ENCODE measurements around the gene MT1B. TPM values are rescaled to one million over a fixed set of nuclear protein-coding genes. Genes with fewer than 3 reads are reported as not detected.

The MT1B gene
- total and polyA plus RNA-seq, 9 of the 15 experiments (the other 6 are each of a cell fraction or from before 2014, with no cell fraction given) = not detected

DNA sequence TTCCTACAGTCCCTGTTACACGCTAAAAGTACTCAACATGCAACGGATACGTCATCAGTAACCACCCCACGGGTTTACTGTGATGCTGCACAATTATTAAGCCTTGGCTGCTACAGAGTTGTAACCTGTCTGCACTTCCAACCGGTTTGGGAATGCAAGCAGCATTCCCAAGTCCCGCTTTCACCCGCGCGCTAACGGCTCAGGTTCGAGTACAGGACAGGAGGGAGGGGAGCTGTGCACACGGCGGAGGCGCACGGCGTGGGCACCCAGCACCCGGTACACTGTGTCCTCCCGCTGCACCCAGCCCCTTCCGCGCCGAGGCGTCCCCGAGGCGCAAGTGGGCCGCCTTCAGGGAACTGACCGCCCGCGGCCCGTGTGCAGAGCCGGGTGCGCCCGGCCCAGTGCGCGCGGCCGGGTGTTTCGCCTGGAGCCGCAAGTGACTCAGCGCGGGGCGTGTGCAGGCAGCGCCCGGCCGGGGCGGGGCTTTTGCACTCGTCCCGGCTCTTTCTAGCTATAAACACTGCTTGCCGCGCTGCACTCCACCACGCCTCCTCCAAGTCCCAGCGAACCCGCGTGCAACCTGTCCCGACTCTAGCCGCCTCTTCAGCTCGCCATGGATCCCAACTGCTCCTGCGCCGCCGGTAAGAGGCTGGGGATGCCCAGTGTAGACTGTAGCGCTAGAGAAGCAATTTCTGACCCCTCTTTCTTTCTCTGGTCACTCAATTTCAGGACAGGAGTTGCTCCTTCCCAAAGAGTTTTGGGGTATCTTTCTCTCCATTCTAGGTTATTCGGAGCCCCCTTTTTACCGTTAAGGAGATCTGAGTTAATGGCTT is 43.4 kb upstream of the MT1B start, which contains the start of gene MT2A (continued):
- TF ChIP-seq NR4A1 (CRISPR knock-in tag; IDR thresholded peaks at IDR 0.05) = no peak
- no peak for TF ChIP-seq NR4A1 (tag; IDR thresholded peaks at IDR 0.05)
- TF ChIP-seq NCOA4 (IDR thresholded peaks at IDR 0.05; ENCODE audit: partially characterized antibody) = no peak
- TF ChIP-seq MIER1 (IDR thresholded peaks at IDR 0.05; ENCODE audit: low read depth) = no peak
- 0 out of 2 replicates have a peak, but pooled peaks have one; percentile 34 for TF ChIP-seq NFIC (IDR thresholded peaks at IDR 0.05)
- no peak for TF ChIP-seq NR1H2 (CRISPR knock-in tag; IDR thresholded peaks at IDR 0.05)
- TF ChIP-seq MCM3 (IDR thresholded peaks at IDR 0.05) = no peak
- peak; percentile 66 for TF ChIP-seq ZFP36 (IDR thresholded peaks at IDR 0.05; ENCODE audit: low read depth, low read length, partially characterized antibody)
- 0 out of 2 replicates have a peak, but pooled peaks have one; percentile 23 for TF ChIP-seq MEF2D (tag; conservative IDR thresholded peaks at IDR 0.05; ENCODE audit: low read depth)
- peak; percentile 39 for TF ChIP-seq PHF20 (IDR thresholded peaks at IDR 0.05; ENCODE audit: partially characterized antibody)
- no peak for TF ChIP-seq TEAD2 (tag; IDR thresholded peaks at IDR 0.05)
- TF ChIP-seq MYC (IDR thresholded peaks at IDR 0.05; ENCODE audit: low read depth, low read length) = peak; percentile 84
- no peak for TF ChIP-seq MYC (CRISPR knock-in tag; IDR thresholded peaks at IDR 0.05; ENCODE audit: borderline replicate concordance, low read depth)
- TF ChIP-seq, protein P1, sequence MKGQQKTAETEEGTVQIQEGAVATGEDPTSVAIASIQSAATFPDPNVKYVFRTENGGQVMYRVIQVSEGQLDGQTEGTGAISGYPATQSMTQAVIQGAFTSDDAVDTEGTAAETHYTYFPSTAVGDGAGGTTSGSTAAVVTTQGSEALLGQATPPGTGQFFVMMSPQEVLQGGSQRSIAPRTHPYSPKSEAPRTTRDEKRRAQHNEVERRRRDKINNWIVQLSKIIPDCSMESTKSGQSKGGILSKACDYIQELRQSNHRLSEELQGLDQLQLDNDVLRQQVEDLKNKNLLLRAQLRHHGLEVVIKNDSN (CRISPR knock-in tag; IDR thresholded peaks at IDR 0.05) = no peak
- TF ChIP-seq RBM17 (IDR thresholded peaks at IDR 0.05; ENCODE audit: borderline replicate concordance, low read depth, low read length) = no peak
- TF ChIP-seq, protein P2, sequence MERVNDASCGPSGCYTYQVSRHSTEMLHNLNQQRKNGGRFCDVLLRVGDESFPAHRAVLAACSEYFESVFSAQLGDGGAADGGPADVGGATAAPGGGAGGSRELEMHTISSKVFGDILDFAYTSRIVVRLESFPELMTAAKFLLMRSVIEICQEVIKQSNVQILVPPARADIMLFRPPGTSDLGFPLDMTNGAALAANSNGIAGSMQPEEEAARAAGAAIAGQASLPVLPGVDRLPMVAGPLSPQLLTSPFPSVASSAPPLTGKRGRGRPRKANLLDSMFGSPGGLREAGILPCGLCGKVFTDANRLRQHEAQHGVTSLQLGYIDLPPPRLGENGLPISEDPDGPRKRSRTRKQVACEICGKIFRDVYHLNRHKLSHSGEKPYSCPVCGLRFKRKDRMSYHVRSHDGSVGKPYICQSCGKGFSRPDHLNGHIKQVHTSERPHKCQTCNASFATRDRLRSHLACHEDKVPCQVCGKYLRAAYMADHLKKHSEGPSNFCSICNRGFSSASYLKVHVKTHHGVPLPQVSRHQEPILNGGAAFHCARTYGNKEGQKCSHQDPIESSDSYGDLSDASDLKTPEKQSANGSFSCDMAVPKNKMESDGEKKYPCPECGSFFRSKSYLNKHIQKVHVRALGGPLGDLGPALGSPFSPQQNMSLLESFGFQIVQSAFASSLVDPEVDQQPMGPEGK (CRISPR knock-in tag; IDR thresholded peaks at IDR 0.05; ENCODE audit: borderline replicate concordance) = no peak
- TF ChIP-seq MAZ (CRISPR knock-in tag; conservative IDR thresholded peaks at IDR 0.05 in 1 of 2, IDR thresholded peaks at IDR 0.05 in 1 of 2) = peak; percentile 83 to 86
- TF ChIP-seq, protein P3, sequence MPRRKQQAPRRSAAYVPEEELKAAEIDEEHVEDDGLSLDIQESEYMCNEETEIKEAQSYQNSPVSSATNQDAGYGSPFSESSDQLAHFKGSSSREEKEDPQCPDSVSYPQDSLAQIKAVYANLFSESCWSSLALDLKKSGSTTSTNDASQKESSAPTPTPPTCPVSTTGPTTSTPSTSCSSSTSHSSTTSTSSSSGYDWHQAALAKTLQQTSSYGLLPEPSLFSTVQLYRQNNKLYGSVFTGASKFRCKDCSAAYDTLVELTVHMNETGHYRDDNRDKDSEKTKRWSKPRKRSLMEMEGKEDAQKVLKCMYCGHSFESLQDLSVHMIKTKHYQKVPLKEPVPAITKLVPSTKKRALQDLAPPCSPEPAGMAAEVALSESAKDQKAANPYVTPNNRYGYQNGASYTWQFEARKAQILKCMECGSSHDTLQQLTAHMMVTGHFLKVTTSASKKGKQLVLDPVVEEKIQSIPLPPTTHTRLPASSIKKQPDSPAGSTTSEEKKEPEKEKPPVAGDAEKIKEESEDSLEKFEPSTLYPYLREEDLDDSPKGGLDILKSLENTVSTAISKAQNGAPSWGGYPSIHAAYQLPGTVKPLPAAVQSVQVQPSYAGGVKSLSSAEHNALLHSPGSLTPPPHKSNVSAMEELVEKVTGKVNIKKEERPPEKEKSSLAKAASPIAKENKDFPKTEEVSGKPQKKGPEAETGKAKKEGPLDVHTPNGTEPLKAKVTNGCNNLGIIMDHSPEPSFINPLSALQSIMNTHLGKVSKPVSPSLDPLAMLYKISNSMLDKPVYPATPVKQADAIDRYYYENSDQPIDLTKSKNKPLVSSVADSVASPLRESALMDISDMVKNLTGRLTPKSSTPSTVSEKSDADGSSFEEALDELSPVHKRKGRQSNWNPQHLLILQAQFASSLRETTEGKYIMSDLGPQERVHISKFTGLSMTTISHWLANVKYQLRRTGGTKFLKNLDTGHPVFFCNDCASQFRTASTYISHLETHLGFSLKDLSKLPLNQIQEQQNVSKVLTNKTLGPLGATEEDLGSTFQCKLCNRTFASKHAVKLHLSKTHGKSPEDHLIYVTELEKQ (CRISPR knock-in tag; IDR thresholded peaks at IDR 0.05) = no peak
- peak; percentile 48; the same call in 1 of the 2 replicates for TF ChIP-seq ESRRA (IDR thresholded peaks at IDR 0.05; ENCODE audit: borderline replicate concordance, low read depth)
- 0 out of 2 replicates have a peak, but pooled peaks have one; percentile 7 for TF ChIP-seq KAT7 (CRISPR knock-in tag; IDR thresholded peaks at IDR 0.05; ENCODE audit: borderline replicate concordance)
